Dendritic cell treated with granulocyte-macrophage colony-stimulating factor and Interleukin-4, amounts not matched to agents 40 ng/mL and 50 ng/mL, for 4 days (primary cell): ENCODE measurements around the gene FBXL13.
"Not testable (repeated sequence)": the region's sequence is repeated elsewhere in the genome, so short reads cannot be mapped to it uniquely, and the experiment has no call there.

Source experiments
- H3K27ac Mint-ChIP-seq: one replicate; pipeline ENCODE4 v1.8.0; 2022; ENCODE audit warnings: mild to moderate bottlenecking, mixed read lengths
- H3K27me3 Mint-ChIP-seq: one replicate; pipeline ENCODE4 v1.8.0; 2022; ENCODE audit warnings: mild to moderate bottlenecking, mixed read lengths
- H3K36me3 Mint-ChIP-seq: one replicate; pipeline ENCODE4 v1.8.0; 2022; ENCODE audit warnings: low read depth, mixed read lengths
- H3K4me1 Mint-ChIP-seq: one replicate; pipeline ENCODE4 v1.8.0; 2022; ENCODE audit warnings: low read depth, mixed read lengths
- H3K4me3 Mint-ChIP-seq: one replicate; pipeline ENCODE4 v1.8.0; 2022; ENCODE audit warnings: mild to moderate bottlenecking, moderate library complexity, mixed read lengths
- H3K9me3 Mint-ChIP-seq: one replicate; pipeline ENCODE4 v1.8.0; 2022; ENCODE audit warnings: mixed read lengths
- intact Hi-C: fragments of 100-400 bp; cut with micrococcal nuclease; formaldehyde crosslinking; loops from one replicate; pipeline ENCODE4 v1.15.0; 2022

The FBXL13 gene

GRCh38 chr7:102770467-102770866 is 304.1 kb downstream of the FBXL13 start:
- H3K9me3 Mint-ChIP-seq, H3K4me3 Mint-ChIP-seq, H3K36me3 Mint-ChIP-seq, H3K27ac Mint-ChIP-seq, intact Hi-C loops, H3K4me1 Mint-ChIP-seq, H3K27me3 Mint-ChIP-seq: not testable (repeated sequence)

DNA sequence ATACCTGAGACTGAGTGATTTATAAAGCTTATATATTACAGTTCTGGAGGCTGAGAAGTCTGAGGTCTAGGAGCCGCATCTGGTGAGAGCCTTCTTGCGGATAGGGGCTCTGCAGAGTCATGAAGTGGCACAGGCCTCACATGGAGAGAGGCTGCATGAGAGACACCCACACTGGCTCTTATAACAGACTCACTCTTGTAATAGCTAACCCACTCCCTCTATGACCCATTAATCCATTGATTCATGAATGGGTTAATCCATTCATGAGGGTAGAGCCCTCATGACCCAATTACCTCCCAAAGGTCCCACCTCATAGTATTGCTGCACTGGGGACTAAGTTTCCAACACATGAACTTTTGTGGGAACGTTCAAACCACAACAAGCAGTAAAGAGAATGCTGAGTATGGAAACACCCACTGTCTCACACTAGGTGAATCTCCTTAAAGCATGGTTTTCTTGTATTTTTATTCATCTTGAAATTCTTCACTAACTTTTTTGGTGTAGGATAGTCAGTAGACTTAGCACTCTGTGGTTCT is 304.9 kb downstream of the FBXL13 start:
- intact Hi-C loops, H3K27ac Mint-ChIP-seq, H3K27me3 Mint-ChIP-seq, H3K4me1 Mint-ChIP-seq, H3K36me3 Mint-ChIP-seq, H3K9me3 Mint-ChIP-seq, H3K4me3 Mint-ChIP-seq: not testable (repeated sequence)

DNA sequence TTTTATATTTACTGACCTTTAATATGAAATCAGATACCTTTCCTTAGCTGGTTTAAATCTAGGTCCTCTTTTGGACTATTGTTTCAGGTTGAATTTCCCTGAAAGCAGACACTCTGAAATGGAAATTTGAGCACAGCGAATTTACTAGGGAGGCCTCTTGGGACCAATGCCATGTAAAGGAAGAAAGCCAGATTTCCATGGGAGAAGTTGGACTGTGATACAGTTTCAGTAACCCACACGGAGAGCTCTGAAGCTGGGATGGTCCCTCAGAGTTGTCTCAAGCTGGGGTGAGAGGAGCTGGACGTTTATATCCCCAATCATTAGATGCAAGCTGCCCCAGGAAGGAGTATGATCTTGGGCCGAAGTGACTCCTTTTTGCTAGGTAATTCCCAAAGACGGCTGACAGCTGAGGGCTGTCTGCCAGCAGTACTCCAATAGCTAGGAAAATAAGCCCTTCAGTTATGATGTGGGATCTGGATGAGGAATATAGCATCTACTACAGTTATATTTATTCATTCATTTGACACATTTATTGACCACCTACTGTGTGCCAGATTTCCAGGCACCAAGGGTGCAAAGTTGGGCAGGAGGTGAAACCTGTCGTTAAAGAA is 311.2 kb downstream of the FBXL13 start:
- H3K27ac Mint-ChIP-seq, H3K27me3 Mint-ChIP-seq, intact Hi-C loops, H3K9me3 Mint-ChIP-seq, H3K4me1 Mint-ChIP-seq, H3K36me3 Mint-ChIP-seq, H3K4me3 Mint-ChIP-seq: not testable (repeated sequence)
